Osteoblast (primary cell): ENCODE measurements around the gene TMEM74B. TPM values are rescaled to one million over a fixed set of nuclear protein-coding genes. Genes with fewer than 3 reads are reported as not detected.

ENCODE experiments used
- DNase-seq: peaks from one replicate; pipeline ENCODE4 v3.0.0; 2011; ENCODE audit warnings: low spot score, mixed read lengths; ENCODE audit not compliant: insufficient read length; ENCODE audit errors: missing footprints
- H2AFZ ChIP-seq: 2 replicates; pipeline ENCODE4 v1.6.0; 2011; ENCODE audit warnings: mild to moderate bottlenecking, low read length
- H3K27ac ChIP-seq: 2 replicates; pipeline ENCODE4 v1.5.1; 2011; ENCODE audit warnings: mild to moderate bottlenecking, low read depth, low read length, moderate library complexity
- H3K27me3 ChIP-seq: 2 replicates; pipeline ENCODE4 v1.6.0; 2012; ENCODE audit warnings: mild to moderate bottlenecking, control low read depth, inconsistent platforms, low read length, moderate library complexity; ENCODE audit not compliant: insufficient read depth
- H3K36me3 ChIP-seq: 2 replicates; pipeline ENCODE4 v1.5.1; 2011; ENCODE audit warnings: mild to moderate bottlenecking, low read length, control low read depth, moderate library complexity; ENCODE audit not compliant: insufficient read depth
- H3K4me1 ChIP-seq: 2 replicates; pipeline ENCODE4 v1.5.1; 2011; ENCODE audit warnings: mild to moderate bottlenecking, low read length, control low read depth, moderate library complexity; ENCODE audit not compliant: insufficient read depth
- H3K4me2 ChIP-seq: 2 replicates; pipeline ENCODE4 v1.6.0; 2011; ENCODE audit warnings: mild to moderate bottlenecking, low read length; ENCODE audit not compliant: insufficient read depth
- H3K4me3 ChIP-seq: fragments of 200-600 bp; sonication (generic); 3 replicates; pipeline ENCODE4 v1.5.1; 2012; ENCODE audit warnings: mild to moderate bottlenecking, low read length, inconsistent platforms; ENCODE audit not compliant: insufficient read depth
- H3K79me2 ChIP-seq: 2 replicates; pipeline ENCODE4 v1.6.0; 2012; ENCODE audit warnings: mild to moderate bottlenecking, low read length, control low read depth, inconsistent platforms; ENCODE audit not compliant: insufficient read depth
- H3K9me3 ChIP-seq: 2 replicates; pipeline ENCODE4 v1.5.1; 2011; ENCODE audit warnings: low read depth, low read length, control low read depth
- H4K20me1 ChIP-seq: 2 replicates; pipeline ENCODE4 v1.6.0; 2012; ENCODE audit warnings: mild to moderate bottlenecking, low read length, control low read depth; ENCODE audit not compliant: insufficient read depth
- total RNA-seq: library from RNA; depleted of rRNA; stranded (reverse); fragments of >200 nt; gene quantifications from 2 replicates; pipeline ENCODE4 v1.2.3, GENCODE V29; 2012
- TF ChIP-seq, protein P1 (sequence below): IDR thresholded peaks from 2 replicates; pipeline ENCODE4 v1.5.1; 2011; ENCODE audit warnings: mild to moderate bottlenecking, low read depth, low read length, moderate library complexity; ENCODE audit errors: extremely low read depth

The TMEM74B gene
- total RNA-seq, 1 donor: not detected

- H3K4me1 ChIP-seq: no peaks in the 10 kb centered on the region
- H4K20me1 ChIP-seq: peaks cover 9% of the 10 kb centered on the region
- H2AFZ ChIP-seq: no peak overlapping the region
- no peaks in the 10 kb centered on the region for H3K9me3 ChIP-seq
- no peak overlapping the region for H3K4me2 ChIP-seq
- H3K27ac ChIP-seq: no peak overlapping the region
- no peaks in the 10 kb centered on the region for H3K79me2 ChIP-seq
- H3K36me3 ChIP-seq: peaks cover 53% of the 10 kb centered on the region
- DNase-seq: no peak
- H3K4me3 ChIP-seq: no peak overlapping the region
- H3K27me3 ChIP-seq: no peaks in the 10 kb centered on the region
- TF ChIP-seq, protein P1, sequence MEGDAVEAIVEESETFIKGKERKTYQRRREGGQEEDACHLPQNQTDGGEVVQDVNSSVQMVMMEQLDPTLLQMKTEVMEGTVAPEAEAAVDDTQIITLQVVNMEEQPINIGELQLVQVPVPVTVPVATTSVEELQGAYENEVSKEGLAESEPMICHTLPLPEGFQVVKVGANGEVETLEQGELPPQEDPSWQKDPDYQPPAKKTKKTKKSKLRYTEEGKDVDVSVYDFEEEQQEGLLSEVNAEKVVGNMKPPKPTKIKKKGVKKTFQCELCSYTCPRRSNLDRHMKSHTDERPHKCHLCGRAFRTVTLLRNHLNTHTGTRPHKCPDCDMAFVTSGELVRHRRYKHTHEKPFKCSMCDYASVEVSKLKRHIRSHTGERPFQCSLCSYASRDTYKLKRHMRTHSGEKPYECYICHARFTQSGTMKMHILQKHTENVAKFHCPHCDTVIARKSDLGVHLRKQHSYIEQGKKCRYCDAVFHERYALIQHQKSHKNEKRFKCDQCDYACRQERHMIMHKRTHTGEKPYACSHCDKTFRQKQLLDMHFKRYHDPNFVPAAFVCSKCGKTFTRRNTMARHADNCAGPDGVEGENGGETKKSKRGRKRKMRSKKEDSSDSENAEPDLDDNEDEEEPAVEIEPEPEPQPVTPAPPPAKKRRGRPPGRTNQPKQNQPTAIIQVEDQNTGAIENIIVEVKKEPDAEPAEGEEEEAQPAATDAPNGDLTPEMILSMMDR: no peak
Observed at GRCh38 chr20:1163105-1163504, 21.7 kb downstream of the TMEM74B start.

- no peak for DNase-seq
- H3K27ac ChIP-seq: no peak overlapping the region
- TF ChIP-seq, protein P1: no peak
- H3K36me3 ChIP-seq: peaks cover 39% of the 10 kb centered on the region
- no peaks in the 10 kb centered on the region for H3K4me1 ChIP-seq
- H3K9me3 ChIP-seq: no peaks in the 10 kb centered on the region
- no peak overlapping the region for H2AFZ ChIP-seq
- no peaks in the 10 kb centered on the region for H3K27me3 ChIP-seq
- peaks cover 9% of the 10 kb centered on the region for H4K20me1 ChIP-seq
- H3K79me2 ChIP-seq: no peaks in the 10 kb centered on the region
- no peak overlapping the region for H3K4me2 ChIP-seq
- H3K4me3 ChIP-seq: no peak overlapping the region
Observed at GRCh38 chr20:1160991-1161390, 23.8 kb downstream of the TMEM74B start.

GRCh38 chr20:1160496-1160895 lies 24.3 kb downstream of the TMEM74B start:
- Histone ChIP-seq H3K4me1 (no peaks in the 10 kb centered on the region), H3K27ac (no peak overlapping the region), H3K79me2 (no peaks in the 10 kb centered on the region), H3K27me3 (no peaks in the 10 kb centered on the region), H3K36me3 (peaks cover 34% of the 10 kb centered on the region), H3K9me3 (no peaks in the 10 kb centered on the region), H2AFZ (no peak overlapping the region), H4K20me1 (peaks cover 4% of the 10 kb centered on the region), H3K4me2 (no peak overlapping the region), H3K4me3 (no peak overlapping the region)
- TF ChIP-seq, protein P1: no peak
- DNase-seq: no peak

GRCh38 chr20:1155342-1155741 lies 29.4 kb downstream of the TMEM74B start:
- no peak for DNase-seq
- Histone ChIP-seq H3K4me3 (no peak overlapping the region), H4K20me1 (peaks cover 16% of the 10 kb centered on the region), H3K4me1 (peaks cover 2% of the 10 kb centered on the region), H3K27me3 (no peaks in the 10 kb centered on the region), H3K9me3 (no peaks in the 10 kb centered on the region), H3K27ac (no peak overlapping the region), H3K4me2 (no peak overlapping the region), H3K36me3 (peaks cover 24% of the 10 kb centered on the region), H3K79me2 (peaks cover 11% of the 10 kb centered on the region), H2AFZ (no peak overlapping the region)
- TF ChIP-seq, protein P1: no peak
